ENCODE results near the gene SATB2. TPM values are rescaled to one million over a fixed set of nuclear protein-coding genes. Genes with fewer than 3 reads are reported as not detected.

Gene SATB2
- total RNA-seq, 1 experiment from 2014 or later, result 11.2 TPM

- H3K9me3 Mint-ChIP-seq (ENCODE audit: low read depth, unreplicated experiment), result peaks cover 6% of the 10 kb centered on the region
- H3K27me3 Mint-ChIP-seq (ENCODE audit: unreplicated experiment), result no peaks in the 10 kb centered on the region
- peaks cover 6% of the 10 kb centered on the region for H3K36me3 Mint-ChIP-seq (ENCODE audit: insufficient read depth, unreplicated experiment)
- intact Hi-C loops (cut with micrococcal nuclease; ENCODE audit: unreplicated experiment), result no loop called here
- CTCF ChIA-PET, result no interaction called here
- no TSS peak for BruUV-seq (replicated peaks)
- no peak for TF ChIP-seq CTCF (IDR thresholded peaks at IDR 0.05; ENCODE audit: unreplicated experiment)
- DNase-seq, result no peak
- H3K4me1 Mint-ChIP-seq (ENCODE audit: low read depth, unreplicated experiment), result peaks cover 15% of the 10 kb centered on the region
- H3K27ac Mint-ChIP-seq (ENCODE audit: unreplicated experiment), result no peak overlapping the region
- H3K4me3 Mint-ChIP-seq (ENCODE audit: low read depth, unreplicated experiment), result no peak overlapping the region
Measured at GRCh38 chr2:199223791-199224190, 233.9 kb downstream of the SATB2 start.

- TF ChIP-seq CTCF (IDR thresholded peaks at IDR 0.05; ENCODE audit: unreplicated experiment), result no peak
- Mint-ChIP-seq H3K4me1 (ENCODE audit: low read depth, unreplicated experiment) (peaks cover 21% of the 10 kb centered on the region), H3K9me3 (ENCODE audit: low read depth, unreplicated experiment) (peaks cover 10% of the 10 kb centered on the region), H3K36me3 (ENCODE audit: insufficient read depth, unreplicated experiment) (peaks cover 6% of the 10 kb centered on the region), H3K27me3 (ENCODE audit: unreplicated experiment) (no peaks in the 10 kb centered on the region), H3K4me3 (ENCODE audit: low read depth, unreplicated experiment) (no peak overlapping the region), H3K27ac (ENCODE audit: unreplicated experiment) (no peak overlapping the region)
- CTCF ChIA-PET, result no interaction called here
- intact Hi-C loops (cut with micrococcal nuclease; ENCODE audit: unreplicated experiment), result no loop called here
- no TSS peak for BruUV-seq (replicated peaks)
- DNase-seq, result no peak
Measured at GRCh38 chr2:199220920-199221319, 236.8 kb downstream of the SATB2 start.

- Mint-ChIP-seq H3K27ac (ENCODE audit: unreplicated experiment) (no peak overlapping the region), H3K4me1 (ENCODE audit: low read depth, unreplicated experiment) (peaks cover 35% of the 10 kb centered on the region), H3K4me3 (ENCODE audit: low read depth, unreplicated experiment) (no peak overlapping the region), H3K36me3 (ENCODE audit: insufficient read depth, unreplicated experiment) (peaks cover 6% of the 10 kb centered on the region), H3K9me3 (ENCODE audit: low read depth, unreplicated experiment) (peaks cover 10% of the 10 kb centered on the region), H3K27me3 (ENCODE audit: unreplicated experiment) (no peaks in the 10 kb centered on the region)
- TF ChIP-seq CTCF (IDR thresholded peaks at IDR 0.05; ENCODE audit: unreplicated experiment), result no peak
- CTCF ChIA-PET, result no interaction called here
- BruUV-seq (replicated peaks), result no TSS peak
- intact Hi-C loops (cut with micrococcal nuclease; ENCODE audit: unreplicated experiment), result no loop called here
- DNase-seq, result no peak
Measured at GRCh38 chr2:199219551-199219950, 238.2 kb downstream of the SATB2 start.

Data from Calu3 (cell line).